ENCODE measurements around the gene AFDN. TPM values are rescaled to one million over a fixed set of nuclear protein-coding genes. Genes with fewer than 3 reads are reported as not detected.

The AFDN gene
- polyA plus RNA-seq, 2 donors, result 91.7 to 124 TPM

DNA sequence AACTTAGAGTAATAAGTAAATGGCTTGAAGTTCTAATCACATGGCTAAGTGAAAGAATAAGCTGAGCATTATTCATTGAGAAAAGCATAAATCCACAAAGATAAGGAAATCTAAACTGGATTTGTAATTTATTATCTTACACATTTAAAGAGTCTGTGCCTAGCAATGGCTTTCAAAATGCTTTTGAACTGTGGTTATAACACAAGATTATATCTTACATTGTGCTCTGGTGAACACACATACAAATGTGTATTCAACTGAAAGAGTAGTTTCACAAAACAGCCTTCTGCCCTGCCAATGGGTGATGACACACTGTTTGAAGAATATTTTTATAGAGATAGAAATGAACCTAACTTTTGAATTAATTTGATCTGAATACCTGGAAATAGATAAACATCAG, 83.3 kb downstream of the AFDN start:
- Histone ChIP-seq H3K27me3 (ENCODE audit: control insufficient read depth in 1 of 2, insufficient read depth in 2 of 2, low read length in 2 of 2) (no peaks in the 10 kb centered on the region), H3K36me3 (ENCODE audit: control insufficient read depth in 2 of 2, insufficient read depth in 2 of 2, low read length in 1 of 2) (peaks cover 0 to 7% of the 10 kb centered on the region in 2 donors), H3K27ac (ENCODE audit: low read depth in 2 of 2, low read length in 1 of 2) (no peak overlapping the region)

DNA sequence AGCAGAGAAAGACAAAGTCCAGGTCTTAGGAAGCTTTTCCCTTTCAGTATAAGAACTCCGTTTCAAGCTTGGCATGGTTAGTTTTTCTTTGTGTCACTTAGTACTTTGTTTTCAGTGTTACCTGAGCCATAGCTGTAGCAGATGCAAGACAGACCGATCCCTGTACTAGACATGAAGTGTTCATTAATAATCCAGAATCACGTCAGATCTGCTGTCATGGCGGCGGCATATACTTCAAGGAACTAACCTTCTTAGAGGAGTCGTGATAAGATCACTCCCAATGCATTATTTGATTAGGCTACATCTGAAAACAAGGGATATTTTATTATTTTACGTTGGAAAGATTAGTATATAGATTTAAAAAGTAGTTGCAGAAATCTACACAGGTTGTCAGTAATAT, 83.9 kb downstream of the AFDN start:
- H3K9me3 ChIP-seq (ENCODE audit: control insufficient read depth in 2 of 2, insufficient read depth in 1 of 2, low read depth in 1 of 2, low read length in 1 of 2), result no peaks in the 10 kb centered on the region
- WGBS, 2 donors, result 92% methylated on average over 7 of the region's 7 CpGs
- H3K27me3 ChIP-seq (ENCODE audit: control insufficient read depth in 1 of 2, insufficient read depth in 2 of 2, low read length in 2 of 2), result no peaks in the 10 kb centered on the region
- peaks cover 3 to 10% of the 10 kb centered on the region in 2 donors for H3K36me3 ChIP-seq (ENCODE audit: control insufficient read depth in 2 of 2, insufficient read depth in 2 of 2, low read length in 1 of 2)
- H3K4me3 ChIP-seq (ENCODE audit: low read depth in 1 of 2, low read length in 2 of 2), result no peak overlapping the region
- H3K27ac ChIP-seq (ENCODE audit: low read depth in 2 of 2, low read length in 1 of 2), result no peak overlapping the region
- no peaks in the 10 kb centered on the region for H3K4me1 ChIP-seq (ENCODE audit: control insufficient read depth in 2 of 2, insufficient read depth in 2 of 2, low read length in 1 of 2)

More for the DNA sequence above, 83.3 kb downstream of the AFDN start:
- Histone ChIP-seq H3K9me3 (ENCODE audit: control insufficient read depth in 2 of 2, insufficient read depth in 1 of 2, low read depth in 1 of 2, low read length in 1 of 2) (no peaks in the 10 kb centered on the region), H3K4me3 (ENCODE audit: low read depth in 1 of 2, low read length in 2 of 2) (no peak overlapping the region), H3K4me1 (ENCODE audit: control insufficient read depth in 2 of 2, insufficient read depth in 2 of 2, low read length in 1 of 2) (no peaks in the 10 kb centered on the region)

DNA sequence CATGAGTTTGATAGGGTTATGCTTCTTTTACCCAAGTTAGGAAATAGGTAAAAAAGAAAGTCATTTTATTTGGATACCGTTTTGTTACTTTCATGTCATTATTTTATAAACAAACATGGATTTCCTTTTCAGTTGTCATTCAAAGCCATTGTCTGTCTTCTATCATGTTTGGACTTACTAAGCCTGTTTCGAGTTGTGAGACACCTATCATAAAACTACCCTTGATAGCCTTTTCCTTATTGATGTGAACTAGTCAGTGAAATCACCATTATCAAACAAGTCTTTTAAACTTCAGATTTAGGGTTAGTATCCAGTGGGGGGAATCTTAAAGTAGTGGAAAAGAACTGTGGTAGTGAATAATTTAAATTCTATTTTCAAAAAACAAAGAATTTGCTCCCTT, 85.8 kb downstream of the AFDN start:
- Histone ChIP-seq H3K27me3 (ENCODE audit: control insufficient read depth in 1 of 2, insufficient read depth in 2 of 2, low read length in 2 of 2) (no peaks in the 10 kb centered on the region), H3K9me3 (ENCODE audit: control insufficient read depth in 2 of 2, insufficient read depth in 1 of 2, low read depth in 1 of 2, low read length in 1 of 2) (no peaks in the 10 kb centered on the region), H3K36me3 (ENCODE audit: control insufficient read depth in 2 of 2, insufficient read depth in 2 of 2, low read length in 1 of 2) (peaks cover 8 to 12% of the 10 kb centered on the region in 2 donors), H3K4me3 (ENCODE audit: low read depth in 1 of 2, low read length in 2 of 2) (no peak overlapping the region), H3K27ac (ENCODE audit: low read depth in 2 of 2, low read length in 1 of 2) (no peak overlapping the region), H3K4me1 (ENCODE audit: control insufficient read depth in 2 of 2, insufficient read depth in 2 of 2, low read length in 1 of 2) (no peaks in the 10 kb centered on the region)
- WGBS, 2 donors, result 86 to 87% methylated on average over 2 of the region's 2 CpGs

GRCh38 chr6:167913699-167914098, 87.0 kb downstream of the AFDN start:
- no peaks in the 10 kb centered on the region for H3K9me3 ChIP-seq (ENCODE audit: control insufficient read depth in 2 of 2, insufficient read depth in 1 of 2, low read depth in 1 of 2, low read length in 1 of 2)
- 89 to 90% methylated on average over 3 of the region's 3 CpGs for WGBS, 2 donors
- H3K27me3 ChIP-seq (ENCODE audit: control insufficient read depth in 1 of 2, insufficient read depth in 2 of 2, low read length in 2 of 2), result no peaks in the 10 kb centered on the region
- peaks cover 10 to 16% of the 10 kb centered on the region in 2 donors for H3K36me3 ChIP-seq (ENCODE audit: control insufficient read depth in 2 of 2, insufficient read depth in 2 of 2, low read length in 1 of 2)
- H3K27ac ChIP-seq (ENCODE audit: low read depth in 2 of 2, low read length in 1 of 2), result no peak overlapping the region
- no peak overlapping the region for H3K4me3 ChIP-seq (ENCODE audit: low read depth in 1 of 2, low read length in 2 of 2)
- no peaks in the 10 kb centered on the region for H3K4me1 ChIP-seq (ENCODE audit: control insufficient read depth in 2 of 2, insufficient read depth in 2 of 2, low read length in 1 of 2)

DNA sequence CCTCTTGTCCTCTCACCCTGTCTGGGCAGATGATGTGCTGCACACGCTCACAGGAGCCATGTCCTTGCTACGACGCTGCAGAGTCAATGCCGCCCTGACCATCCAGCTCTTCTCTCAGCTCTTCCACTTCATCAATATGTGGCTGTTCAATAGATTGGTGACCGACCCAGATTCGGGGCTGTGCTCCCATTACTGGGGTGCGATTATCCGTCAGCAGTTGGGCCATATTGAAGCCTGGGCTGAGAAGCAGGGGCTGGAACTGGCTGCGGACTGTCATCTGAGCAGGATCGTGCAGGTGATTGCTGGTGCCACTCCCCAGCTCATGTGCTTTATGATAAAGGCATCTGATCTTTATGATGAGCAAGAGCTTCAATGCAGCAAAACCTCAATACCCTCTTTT, 88.4 kb downstream of the AFDN start:
- WGBS, 2 donors, result 97 to 98% methylated on average over 10 of the region's 10 CpGs
- no peak overlapping the region for H3K4me3 ChIP-seq (ENCODE audit: low read depth in 1 of 2, low read length in 2 of 2)
- no peaks in the 10 kb centered on the region for H3K4me1 ChIP-seq (ENCODE audit: control insufficient read depth in 2 of 2, insufficient read depth in 2 of 2, low read length in 1 of 2)
- no peak overlapping the region for H3K27ac ChIP-seq (ENCODE audit: low read depth in 2 of 2, low read length in 1 of 2)
- H3K27me3 ChIP-seq (ENCODE audit: control insufficient read depth in 1 of 2, insufficient read depth in 2 of 2, low read length in 2 of 2), result no peaks in the 10 kb centered on the region
- H3K36me3 ChIP-seq (ENCODE audit: control insufficient read depth in 2 of 2, insufficient read depth in 2 of 2, low read length in 1 of 2), result peaks cover 18 to 27% of the 10 kb centered on the region in 2 donors
- no peaks in the 10 kb centered on the region for H3K9me3 ChIP-seq (ENCODE audit: control insufficient read depth in 2 of 2, insufficient read depth in 1 of 2, low read depth in 1 of 2, low read length in 1 of 2)

GRCh38 chr6:167917551-167918154, 90.9 kb downstream of the AFDN start:
- H3K36me3 ChIP-seq (ENCODE audit: control insufficient read depth in 2 of 2, insufficient read depth in 2 of 2, low read length in 1 of 2), result peaks cover 22 to 26% of the 10 kb centered on the region in 2 donors
- H3K27ac ChIP-seq (ENCODE audit: low read depth in 2 of 2, low read length in 1 of 2), result no peak overlapping the region
- H3K9me3 ChIP-seq (ENCODE audit: control insufficient read depth in 2 of 2, insufficient read depth in 1 of 2, low read depth in 1 of 2, low read length in 1 of 2), result no peaks in the 10 kb centered on the region
- no peaks in the 10 kb centered on the region for H3K4me1 ChIP-seq (ENCODE audit: control insufficient read depth in 2 of 2, insufficient read depth in 2 of 2, low read length in 1 of 2)
- H3K4me3 ChIP-seq (ENCODE audit: low read depth in 1 of 2, low read length in 2 of 2), result no peak overlapping the region
- WGBS, 2 donors, result 92 to 94% methylated on average over 2 of the region's 2 CpGs
- H3K27me3 ChIP-seq (ENCODE audit: control insufficient read depth in 1 of 2, insufficient read depth in 2 of 2, low read length in 2 of 2), result no peaks in the 10 kb centered on the region

GRCh38 chr6:167918548-167919278, 92.0 kb downstream of the AFDN start:
- H3K36me3 ChIP-seq (ENCODE audit: control insufficient read depth in 2 of 2, insufficient read depth in 2 of 2, low read length in 1 of 2), result peaks cover 22 to 28% of the 10 kb centered on the region in 2 donors
- 89 to 90% methylated on average over 14 of the region's 14 CpGs for WGBS, 2 donors

GRCh38 chr6:167919349-167919748, 92.6 kb downstream of the AFDN start:
- no peak overlapping the region for H3K27ac ChIP-seq (ENCODE audit: low read depth in 2 of 2, low read length in 1 of 2)
- H3K9me3 ChIP-seq (ENCODE audit: control insufficient read depth in 2 of 2, insufficient read depth in 1 of 2, low read depth in 1 of 2, low read length in 1 of 2), result no peaks in the 10 kb centered on the region
- no peaks in the 10 kb centered on the region for H3K4me1 ChIP-seq (ENCODE audit: control insufficient read depth in 2 of 2, insufficient read depth in 2 of 2, low read length in 1 of 2)
- no peak overlapping the region for H3K4me3 ChIP-seq (ENCODE audit: low read depth in 1 of 2, low read length in 2 of 2)
- WGBS, 2 donors, result 83 to 91% methylated on average over 3 of the region's 3 CpGs
- H3K27me3 ChIP-seq (ENCODE audit: control insufficient read depth in 1 of 2, insufficient read depth in 2 of 2, low read length in 2 of 2), result no peaks in the 10 kb centered on the region
- peaks cover 22 to 28% of the 10 kb centered on the region in 2 donors for H3K36me3 ChIP-seq (ENCODE audit: control insufficient read depth in 2 of 2, insufficient read depth in 2 of 2, low read length in 1 of 2)

More at GRCh38 chr6:167918548-167919278, 92.0 kb downstream of the AFDN start:
- H3K4me3 ChIP-seq (ENCODE audit: low read depth in 1 of 2, low read length in 2 of 2), result no peak overlapping the region
- no peaks in the 10 kb centered on the region for H3K9me3 ChIP-seq (ENCODE audit: control insufficient read depth in 2 of 2, insufficient read depth in 1 of 2, low read depth in 1 of 2, low read length in 1 of 2)
- H3K4me1 ChIP-seq (ENCODE audit: control insufficient read depth in 2 of 2, insufficient read depth in 2 of 2, low read length in 1 of 2), result no peaks in the 10 kb centered on the region
- H3K27ac ChIP-seq (ENCODE audit: low read depth in 2 of 2, low read length in 1 of 2), result no peak overlapping the region
- no peaks in the 10 kb centered on the region for H3K27me3 ChIP-seq (ENCODE audit: control insufficient read depth in 1 of 2, insufficient read depth in 2 of 2, low read length in 2 of 2)

- Histone ChIP-seq H3K27me3 (ENCODE audit: control insufficient read depth in 1 of 2, insufficient read depth in 2 of 2, low read length in 2 of 2) (no peaks in the 10 kb centered on the region), H3K4me1 (ENCODE audit: control insufficient read depth in 2 of 2, insufficient read depth in 2 of 2, low read length in 1 of 2) (no peaks in the 10 kb centered on the region), H3K9me3 (ENCODE audit: control insufficient read depth in 2 of 2, insufficient read depth in 1 of 2, low read depth in 1 of 2, low read length in 1 of 2) (no peaks in the 10 kb centered on the region), H3K4me3 (ENCODE audit: low read depth in 1 of 2, low read length in 2 of 2) (no peak overlapping the region), H3K27ac (ENCODE audit: low read depth in 2 of 2, low read length in 1 of 2) (no peak overlapping the region), H3K36me3 (ENCODE audit: control insufficient read depth in 2 of 2, insufficient read depth in 2 of 2, low read length in 1 of 2) (peaks cover 23 to 25% of the 10 kb centered on the region in 2 donors)
- WGBS, 2 donors, result 95 to 97% methylated on average over 8 of the region's 8 CpGs
These were observed 93.5 kb downstream of the AFDN start for GRCh38 chr6:167920165-167920564.

DNA sequence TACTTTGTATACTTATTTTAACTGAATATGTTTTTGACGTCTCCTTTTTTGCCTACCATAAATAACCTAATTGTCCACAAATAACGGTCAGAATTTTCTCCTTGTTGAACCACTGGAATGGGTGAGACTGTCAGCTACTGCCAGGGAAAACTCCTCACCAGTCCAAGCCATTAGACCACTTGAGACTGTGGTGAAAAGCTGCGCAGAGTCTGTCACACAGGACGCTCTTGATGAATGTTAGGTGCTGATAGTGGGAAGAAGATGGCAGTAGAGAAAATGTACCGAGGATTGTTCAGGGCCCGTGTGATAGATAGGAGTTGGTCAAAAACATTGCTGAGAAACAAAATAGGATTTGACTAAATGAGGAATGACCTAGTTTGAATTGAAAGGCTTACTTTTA, 95.1 kb downstream of the AFDN start:
- Histone ChIP-seq H3K36me3 (ENCODE audit: control insufficient read depth in 2 of 2, insufficient read depth in 2 of 2, low read length in 1 of 2) (peaks cover 19 to 22% of the 10 kb centered on the region in 2 donors), H3K4me3 (ENCODE audit: low read depth in 1 of 2, low read length in 2 of 2) (no peak overlapping the region), H3K27ac (ENCODE audit: low read depth in 2 of 2, low read length in 1 of 2) (no peak overlapping the region), H3K4me1 (ENCODE audit: control insufficient read depth in 2 of 2, insufficient read depth in 2 of 2, low read length in 1 of 2) (no peaks in the 10 kb centered on the region), H3K27me3 (ENCODE audit: control insufficient read depth in 1 of 2, insufficient read depth in 2 of 2, low read length in 2 of 2) (no peaks in the 10 kb centered on the region), H3K9me3 (ENCODE audit: control insufficient read depth in 2 of 2, insufficient read depth in 1 of 2, low read depth in 1 of 2, low read length in 1 of 2) (no peaks in the 10 kb centered on the region)
- WGBS, 2 donors, result 88 to 89% methylated on average over 6 of the region's 6 CpGs

Data from esophagus (tissue), 2 donors.